Endometrial microvascular endothelial cells (primary cell): ENCODE results near the gene TSPOAP1. TPM values are rescaled to one million over a fixed set of nuclear protein-coding genes. Genes with fewer than 3 reads are reported as not detected.

Experiments used
- total RNA-seq: library from RNA; depleted of rRNA; stranded (reverse); fragments of >200 nt; gene quantifications from one replicate; pipeline ENCODE4 v1.2.3, GENCODE V29; 2015; ENCODE audit errors: inconsistent ontology term

TSPOAP1 gene
- total RNA-seq, 1 donor from 2014 or later = not detected

Other genes with a start within 250 kb of the TSPOAP1 start
- 10.9 TPM for gene DYNLL2, start 245.4 kb downstream of the TSPOAP1 start, total RNA-seq
- not detected for gene OR4D1, start 180.4 kb downstream of the TSPOAP1 start, total RNA-seq
- not detected for gene OR4D2, start 161.8 kb downstream of the TSPOAP1 start, total RNA-seq
- not detected for gene EPX, start 136.1 kb downstream of the TSPOAP1 start, total RNA-seq
- gene MKS1, start 109.5 kb downstream of the TSPOAP1 start, total RNA-seq = 15.9 TPM
- gene LPO, start 90.2 kb downstream of the TSPOAP1 start, total RNA-seq = not detected
- not detected for gene MPO, start 47.9 kb downstream of the TSPOAP1 start, total RNA-seq
- 54.6 TPM for gene SUPT4H1, start 23.4 kb upstream of the TSPOAP1 start, total RNA-seq
- gene RNF43, start 88.7 kb upstream of the TSPOAP1 start, total RNA-seq = not detected
- not detected for gene HSF5, start 159.6 kb upstream of the TSPOAP1 start, total RNA-seq
- 36.2 TPM for gene MTMR4, start 185.8 kb upstream of the TSPOAP1 start, total RNA-seq